GM21717 (cell line): ENCODE results near the gene CRYGN.

Experiments
- ATAC-seq: cut with Tn5 transposase; IDR thresholded peaks from one replicate; pipeline ENCODE4 v1.9.1; 2021; ENCODE audit warnings: mild to moderate bottlenecking, moderate library complexity; ENCODE audit not compliant: unreplicated experiment

Gene CRYGN

DNA sequence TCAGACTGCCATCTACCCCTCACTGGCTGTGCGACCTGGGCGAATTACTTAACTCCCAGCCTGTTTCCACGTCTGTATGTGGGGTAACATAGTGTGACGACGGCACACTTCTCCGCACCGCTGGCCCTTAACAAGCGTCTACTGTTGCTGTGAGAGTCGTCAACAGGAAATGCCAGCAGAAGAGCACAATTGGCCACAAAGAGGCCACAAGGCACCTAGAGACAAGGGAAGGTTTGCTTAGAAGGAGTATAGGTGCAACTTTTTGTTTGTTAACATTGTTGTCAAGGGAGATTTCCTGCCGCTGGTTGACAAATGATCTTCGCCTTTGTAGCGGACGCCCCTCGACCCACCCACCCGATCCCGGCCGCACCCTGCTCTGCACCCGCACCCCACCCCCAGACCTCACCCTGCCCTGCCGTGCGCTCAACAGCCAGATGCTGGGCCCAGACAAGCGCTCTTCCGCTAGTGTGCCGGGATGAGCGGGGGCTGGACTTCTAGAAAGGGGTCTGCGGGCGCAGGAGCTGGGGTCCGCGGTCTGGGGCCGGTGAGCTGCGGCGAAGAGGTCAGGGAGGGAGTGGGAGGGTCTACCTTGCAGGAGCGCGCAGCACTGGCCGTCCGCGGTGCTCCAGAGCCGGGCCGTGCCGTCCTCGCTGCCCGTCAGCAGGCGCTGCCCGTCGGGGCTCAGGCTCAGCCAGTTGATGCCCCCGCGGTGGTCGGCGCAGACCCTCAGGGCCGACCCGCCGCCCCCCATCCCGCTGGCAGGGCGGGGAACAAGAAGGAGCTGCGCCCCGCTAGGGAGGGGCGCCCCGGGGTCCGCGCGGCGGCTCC lies 30.9 kb downstream of the CRYGN start:
- no peak for ATAC-seq

DNA sequence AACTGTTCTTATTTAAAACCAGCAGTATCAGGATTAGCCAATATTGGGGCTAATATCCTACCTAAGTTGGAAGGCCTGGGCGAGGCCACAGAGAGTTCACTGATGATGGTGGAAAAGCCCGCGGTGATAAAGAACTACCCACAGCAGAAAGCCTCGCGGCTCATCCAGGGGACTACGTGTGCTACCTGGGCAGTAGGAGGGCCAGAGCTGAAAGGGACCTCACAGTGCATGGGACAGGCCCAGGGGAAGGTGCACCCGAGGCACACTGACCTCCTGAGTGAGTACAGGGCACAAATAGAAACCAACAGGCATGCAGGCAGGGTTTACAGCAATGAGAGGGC lies 31.5 kb downstream of the CRYGN start:
- no peak for ATAC-seq

DNA sequence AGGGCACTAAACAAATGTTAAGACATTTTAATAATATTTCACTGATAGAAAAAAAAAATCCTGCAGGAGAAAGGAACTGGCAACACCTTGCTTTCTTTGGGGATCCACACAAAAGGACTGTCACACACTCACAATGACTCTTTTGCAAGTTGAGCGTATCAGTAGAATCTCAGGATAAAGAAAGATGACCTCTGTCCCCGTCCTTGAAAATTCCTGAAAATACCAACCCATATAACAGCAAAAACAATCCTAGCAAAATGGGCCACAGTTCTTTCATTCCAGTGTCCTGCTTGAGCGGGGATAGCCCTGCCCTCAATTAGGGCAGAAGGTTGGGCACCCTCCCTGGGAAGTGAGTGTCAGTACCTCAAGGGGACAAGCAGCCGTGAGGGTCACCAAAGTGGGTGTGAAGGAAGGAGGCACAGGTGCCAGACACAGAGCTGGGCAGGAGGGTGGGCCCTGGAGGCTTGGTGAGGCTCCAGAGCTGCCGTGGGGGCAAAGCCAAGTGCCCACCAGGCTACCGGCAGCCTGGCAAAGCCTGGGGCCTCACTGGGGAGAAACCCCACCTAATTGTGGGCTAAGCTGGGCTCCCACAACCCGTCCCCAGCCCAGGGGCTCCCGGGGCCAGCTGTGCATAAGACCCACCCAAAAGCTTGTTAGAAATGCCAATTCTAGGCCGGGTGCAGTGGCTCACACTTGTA lies 32.9 kb downstream of the CRYGN start:
- no peak for ATAC-seq

DNA sequence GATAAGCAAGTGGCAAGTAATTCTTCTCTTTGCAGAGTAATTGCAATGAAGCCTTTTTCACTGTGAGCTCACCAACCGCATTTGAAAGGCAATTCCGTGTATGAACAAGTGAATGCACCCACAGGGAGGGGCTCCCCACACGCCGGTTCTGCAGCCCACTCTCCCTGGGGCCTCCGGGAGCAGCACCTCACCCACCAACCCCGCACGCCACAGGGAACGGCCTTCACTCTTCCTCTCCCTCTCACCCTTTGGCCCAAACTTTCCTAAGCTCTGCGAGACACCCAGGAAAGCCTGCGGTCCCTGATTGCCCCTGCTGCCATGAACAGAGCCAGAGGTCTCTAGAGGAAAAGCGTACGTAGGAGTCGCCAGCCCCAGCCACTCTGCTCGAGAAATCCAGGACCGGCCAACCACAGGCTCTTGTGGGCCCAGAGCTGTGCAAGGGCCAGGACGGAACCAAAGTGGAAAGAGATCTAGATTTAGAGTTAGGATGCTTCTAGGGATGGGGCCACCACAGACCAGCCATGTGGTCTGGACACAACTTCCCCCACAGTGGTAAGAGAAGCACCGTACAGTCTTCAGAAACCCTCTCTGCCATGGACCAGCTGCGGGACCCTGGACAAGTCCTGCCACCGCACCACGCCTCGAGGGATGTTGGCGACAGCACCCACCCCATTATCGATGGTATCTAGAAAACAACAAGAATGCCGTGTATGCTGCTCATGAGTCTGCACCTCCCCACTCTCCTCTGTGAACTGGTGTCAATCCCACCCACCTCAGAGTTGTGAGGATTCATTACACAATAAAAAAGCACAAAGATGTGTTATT lies 33.7 kb downstream of the CRYGN start:
- ATAC-seq, result no peak

DNA sequence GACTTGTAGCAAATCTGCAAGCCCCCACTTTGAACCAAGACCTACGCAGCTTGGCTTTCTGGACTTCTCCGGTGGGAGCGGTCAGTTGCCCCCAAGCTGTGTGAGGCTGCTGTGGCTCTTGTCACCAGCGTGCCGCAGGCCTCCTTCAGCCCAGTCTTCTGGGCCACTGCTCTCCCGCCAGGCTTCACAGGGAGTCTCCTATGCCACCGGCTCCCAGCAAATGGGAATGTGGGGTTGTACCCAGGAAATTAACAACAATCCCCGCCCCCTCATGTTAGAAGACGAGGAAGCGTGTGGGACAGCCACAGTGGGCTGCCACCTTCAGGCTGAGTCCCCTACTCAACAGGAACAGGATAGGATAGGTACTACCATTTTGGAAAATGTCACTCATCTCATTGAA lies 34.4 kb downstream of the CRYGN start:
- ATAC-seq, result no peak

DNA sequence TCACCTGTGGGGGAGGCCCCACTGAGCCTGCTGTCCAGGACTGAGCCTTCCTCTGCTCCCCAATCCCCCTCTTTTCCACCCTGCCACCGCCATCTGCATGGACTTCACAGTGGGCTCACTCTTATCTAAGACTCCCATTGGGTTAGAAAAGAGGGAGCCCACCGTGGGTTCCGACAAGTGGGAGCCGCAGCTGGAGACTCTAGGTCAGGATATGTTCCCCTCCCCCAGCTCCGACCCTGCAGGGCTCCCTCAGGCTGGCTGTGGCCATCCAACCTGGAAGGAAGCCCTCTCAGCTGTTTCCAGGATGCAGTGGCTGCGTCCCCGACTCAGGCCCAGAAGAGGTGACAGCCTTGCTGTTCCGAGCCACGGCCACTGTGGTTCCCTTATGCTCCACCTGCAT lies 34.9 kb downstream of the CRYGN start:
- no peak for ATAC-seq

DNA sequence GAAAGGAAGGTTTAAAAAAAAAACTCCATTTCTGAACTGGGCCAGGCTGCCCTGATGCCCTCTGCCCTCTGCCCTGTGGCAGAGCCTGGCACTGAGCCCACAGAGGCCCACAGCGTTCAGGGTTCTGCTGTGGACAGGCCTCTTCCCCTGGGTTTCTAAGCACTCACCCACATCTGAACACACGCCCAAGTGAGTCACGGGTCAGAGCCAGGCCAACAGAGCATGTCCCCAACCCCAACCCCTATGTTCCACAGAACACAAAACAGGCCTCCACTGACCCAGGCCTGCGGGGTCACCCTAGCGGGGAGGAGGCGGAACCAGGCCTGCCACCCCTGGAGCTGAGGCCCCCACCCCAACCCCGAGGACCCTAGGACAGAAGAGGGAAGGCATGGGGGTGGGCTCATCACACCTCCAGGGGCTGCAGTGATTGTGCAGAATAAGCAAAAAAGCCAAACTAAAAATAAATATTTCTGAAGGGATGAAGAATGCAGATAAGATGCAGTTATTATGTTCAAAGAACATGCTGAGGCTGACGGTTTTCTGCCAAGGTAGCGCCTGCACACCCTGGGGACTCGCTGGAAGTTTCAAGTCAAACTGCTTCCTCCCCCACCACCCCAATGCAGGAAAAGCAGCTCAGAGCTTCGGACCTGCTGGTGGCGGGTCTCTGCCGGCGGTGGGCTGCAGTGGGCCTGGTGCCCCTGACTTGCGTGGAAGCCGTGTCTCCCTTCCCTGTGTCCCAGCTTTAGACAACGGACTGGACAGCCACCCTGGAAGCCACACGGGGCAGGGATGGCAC lies 35.5 kb downstream of the CRYGN start:
- no peak for ATAC-seq

DNA sequence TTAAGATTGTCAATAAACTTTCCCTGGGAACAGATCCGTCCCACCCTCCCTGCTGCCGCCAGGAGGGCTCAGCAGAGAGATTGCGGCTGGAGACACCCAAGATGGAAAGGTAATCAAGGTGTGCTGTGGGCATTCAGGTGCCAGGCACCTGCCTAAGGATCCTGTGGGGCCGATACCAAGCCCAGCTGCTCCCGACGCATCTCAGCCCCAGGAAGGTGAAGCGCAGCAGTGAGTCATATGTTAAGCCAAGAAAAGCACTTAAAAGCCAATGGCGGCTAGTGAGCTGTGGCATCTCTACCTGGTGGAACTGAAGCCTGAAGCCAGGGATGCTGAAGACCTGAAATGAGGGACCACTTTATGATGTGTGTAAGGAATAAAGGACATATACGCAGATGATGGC lies 36.2 kb downstream of the CRYGN start:
- no peak for ATAC-seq

DNA sequence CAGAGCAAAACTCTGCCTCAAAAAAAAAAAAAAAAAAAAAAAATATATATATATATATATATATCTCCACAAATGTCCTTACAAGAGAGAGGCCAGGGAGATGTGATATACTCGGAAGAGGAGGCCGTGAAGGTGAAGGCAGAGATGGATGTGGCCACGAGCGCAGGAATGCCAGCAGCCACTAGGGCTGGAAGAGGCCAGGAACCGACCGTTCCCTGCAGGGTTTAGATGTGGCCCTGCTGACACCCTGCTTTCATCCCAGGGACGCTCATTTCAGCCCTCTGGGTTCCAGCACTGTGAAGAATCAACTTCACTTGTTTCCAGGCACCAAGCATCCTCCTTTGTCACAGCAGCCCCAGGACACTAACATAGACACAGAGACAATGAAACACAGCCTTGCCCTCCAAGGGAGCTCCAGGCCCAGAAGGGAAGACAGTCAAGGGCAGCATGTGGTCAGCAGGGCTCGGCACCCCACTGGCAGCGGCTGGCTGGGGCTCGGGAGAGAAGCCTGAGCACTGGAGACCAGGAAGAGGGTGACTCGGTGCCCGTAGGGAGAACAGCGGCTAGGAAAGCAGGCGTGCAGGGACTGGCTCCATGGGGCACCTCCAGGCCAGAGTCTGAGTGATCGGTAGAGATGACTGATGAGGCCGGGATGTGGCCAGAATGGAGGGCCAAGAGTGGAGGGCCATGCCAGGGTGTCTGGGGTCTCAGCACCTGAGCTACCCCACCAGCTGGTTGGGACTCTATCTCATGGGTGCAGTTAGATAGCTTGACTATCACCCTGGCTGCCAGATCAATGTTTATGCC lies 37.7 kb downstream of the CRYGN start:
- no peak for ATAC-seq

DNA sequence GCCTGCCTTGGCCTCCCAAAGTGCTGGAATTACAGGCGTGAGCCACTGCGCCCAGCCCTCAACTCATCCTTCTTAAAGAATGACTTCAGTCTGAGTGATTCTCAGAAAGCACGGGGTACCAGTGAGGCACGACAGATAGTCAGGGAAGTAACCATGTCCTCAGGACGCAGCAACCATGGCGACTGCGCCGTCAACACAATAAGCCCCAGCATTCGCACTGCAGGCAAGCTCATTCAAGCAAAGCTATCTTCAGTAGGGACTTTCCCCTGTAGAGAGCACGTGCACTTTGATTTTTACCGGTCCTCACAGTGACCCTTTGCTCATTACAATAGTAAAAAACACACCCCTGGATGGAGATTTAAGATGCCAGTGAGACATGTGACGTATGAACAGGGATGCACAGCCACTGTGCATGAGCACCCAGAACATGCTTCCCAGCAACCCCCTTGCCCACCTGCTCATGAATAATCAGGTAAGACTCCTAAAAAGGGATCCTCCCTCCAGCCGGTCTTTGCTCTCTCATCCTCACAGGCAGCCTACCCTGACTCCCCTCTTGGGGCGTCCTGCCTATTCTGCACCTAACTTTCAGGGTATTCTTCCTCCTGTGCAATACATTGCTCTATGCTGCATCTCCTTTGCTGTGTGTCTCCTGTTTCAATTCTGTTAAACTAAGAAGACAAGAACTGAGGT lies 39.2 kb downstream of the CRYGN start:
- peak; percentile 73 for ATAC-seq

DNA sequence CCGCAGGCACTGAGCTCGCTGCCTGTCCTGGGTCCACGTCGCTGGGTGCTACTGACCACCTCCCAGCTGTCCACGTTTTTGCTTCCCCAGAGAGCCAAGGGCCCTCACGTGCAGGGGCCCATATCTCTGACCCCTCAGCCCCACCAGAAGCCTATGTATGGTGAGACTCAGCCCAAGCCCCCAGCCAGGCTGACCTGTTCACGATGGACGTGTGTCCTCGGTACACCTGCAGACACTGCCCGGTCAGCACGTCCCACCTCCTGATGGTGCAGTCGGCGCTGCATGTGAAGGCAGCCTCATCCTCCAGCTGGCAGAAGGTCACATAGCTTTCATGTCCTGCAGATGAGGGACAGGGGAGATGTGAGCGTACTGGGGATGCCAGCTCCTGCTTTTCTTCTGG lies 40.0 kb downstream of the CRYGN start:
- no peak for ATAC-seq

DNA sequence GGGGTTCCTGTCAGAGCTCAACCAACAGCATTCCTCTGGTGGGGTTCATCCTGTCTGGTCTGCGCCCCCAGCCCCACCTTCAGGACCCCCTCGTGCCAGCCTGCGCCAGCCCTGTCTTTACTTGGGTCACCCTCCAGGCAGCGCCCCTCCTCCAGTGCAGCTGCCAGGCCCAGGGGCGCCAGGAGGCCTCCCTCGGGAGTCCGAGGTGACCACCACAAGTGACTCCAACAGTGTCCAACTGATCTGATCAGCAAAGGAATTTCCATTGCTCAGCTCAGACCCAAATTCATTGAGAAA lies 40.7 kb downstream of the CRYGN start:
- no peak for ATAC-seq

DNA sequence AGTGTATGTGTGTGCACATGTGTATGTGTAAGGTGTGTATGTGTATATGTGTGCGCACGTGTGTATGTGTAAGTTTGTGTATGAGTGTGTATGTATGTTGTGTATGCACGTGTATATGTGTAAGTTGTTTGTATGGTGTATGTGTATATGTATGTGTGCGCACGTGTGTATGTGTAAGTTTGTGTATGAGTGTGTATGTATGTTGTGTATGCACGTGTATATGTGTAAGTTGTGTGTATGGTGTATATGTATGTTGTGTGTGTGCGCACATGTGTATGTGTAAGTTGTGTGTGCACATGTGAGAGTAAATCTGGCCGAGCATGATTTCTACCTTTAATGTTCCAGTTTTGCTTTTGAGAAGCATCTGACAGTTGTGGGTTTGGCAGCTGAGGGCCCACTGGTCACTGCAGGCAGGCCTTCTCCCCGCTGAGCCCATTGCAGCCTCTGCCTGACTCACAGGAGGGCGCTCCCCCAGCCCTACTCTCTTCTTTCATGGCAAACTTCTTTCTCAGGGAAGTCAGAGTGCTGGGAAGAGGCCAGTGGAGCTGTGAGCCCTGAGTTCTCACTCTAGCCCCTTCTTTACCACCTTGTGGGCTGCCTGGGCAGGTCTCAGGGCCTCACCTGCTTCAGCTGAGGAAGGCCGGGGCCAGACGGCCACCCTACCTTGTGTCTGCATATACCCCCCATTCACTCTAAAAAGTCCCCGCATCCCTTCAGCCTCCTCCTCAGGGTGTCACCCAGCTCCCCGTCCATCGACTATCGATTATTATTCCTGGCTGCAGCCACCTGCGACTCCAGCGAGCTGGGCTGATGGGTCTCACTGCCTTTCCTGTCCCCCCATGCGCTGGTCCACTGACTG lies 41.3 kb downstream of the CRYGN start:
- ATAC-seq, result no peak

DNA sequence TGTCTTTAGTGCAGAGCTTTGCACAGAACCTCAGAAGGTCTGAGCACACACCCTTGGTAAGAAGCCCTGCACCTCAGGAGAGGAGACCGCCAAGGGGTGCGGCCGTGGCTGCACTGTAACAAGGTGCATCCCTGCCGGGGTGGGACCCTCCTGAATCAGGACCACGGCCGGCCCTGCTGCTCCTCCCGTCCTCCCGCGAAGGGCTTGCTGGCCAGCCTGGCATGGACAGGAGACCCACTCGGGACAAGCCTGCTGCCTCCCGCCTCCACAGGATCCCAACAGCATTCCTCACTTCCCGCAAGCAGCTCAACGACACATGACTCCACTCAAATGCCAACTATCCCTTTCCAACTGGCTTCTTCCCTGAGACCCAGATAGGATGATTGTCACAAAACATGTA lies 42.9 kb downstream of the CRYGN start:
- ATAC-seq, result no peak

DNA sequence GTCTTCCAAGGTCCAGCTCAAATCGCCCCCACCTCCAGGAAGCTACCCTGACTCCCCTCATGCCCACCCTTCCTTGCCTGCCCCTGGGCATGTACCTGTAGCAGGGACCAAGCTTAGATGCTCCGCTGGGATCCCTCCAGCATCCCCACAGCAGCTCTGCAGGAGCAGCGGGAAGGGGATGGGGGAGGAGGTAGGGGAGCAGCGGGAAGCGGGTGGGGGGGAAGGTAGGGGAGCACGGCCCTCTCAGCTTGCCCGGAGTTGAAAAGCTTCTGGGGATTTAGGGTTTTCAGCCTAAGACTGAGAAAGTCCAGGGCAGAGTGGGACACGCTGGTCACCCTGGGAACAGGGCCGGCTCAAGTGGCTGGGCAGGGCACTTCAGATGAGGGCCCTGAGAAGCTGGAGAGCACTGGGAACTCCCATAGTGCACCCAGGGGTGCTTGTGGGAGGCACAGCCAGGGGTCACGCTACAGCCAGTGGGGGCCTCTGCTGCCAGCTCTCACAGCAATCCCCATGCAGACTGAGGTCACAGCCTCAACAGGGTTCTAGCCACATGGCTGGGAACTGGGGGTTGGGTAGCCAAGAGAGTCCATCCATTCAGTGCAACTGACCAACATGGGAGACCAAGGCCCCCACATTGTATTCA lies 43.5 kb downstream of the CRYGN start:
- no peak for ATAC-seq

DNA sequence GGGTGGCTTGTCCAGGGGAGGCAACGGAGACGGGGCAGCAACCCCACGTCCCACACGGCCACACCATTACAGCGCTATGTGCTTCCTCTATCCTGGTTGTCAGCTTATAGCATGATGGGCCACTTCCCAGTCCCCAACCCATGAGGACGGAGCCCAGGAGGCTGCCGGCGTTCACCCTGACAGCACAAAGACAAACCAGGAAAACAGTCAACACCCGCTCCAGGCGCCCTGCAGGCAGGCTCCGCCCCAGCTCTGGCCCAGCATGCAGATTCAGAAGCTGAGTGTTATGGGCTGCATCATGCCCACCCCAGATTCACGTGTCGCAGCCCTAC lies 44.9 kb downstream of the CRYGN start:
- ATAC-seq, result no peak

DNA sequence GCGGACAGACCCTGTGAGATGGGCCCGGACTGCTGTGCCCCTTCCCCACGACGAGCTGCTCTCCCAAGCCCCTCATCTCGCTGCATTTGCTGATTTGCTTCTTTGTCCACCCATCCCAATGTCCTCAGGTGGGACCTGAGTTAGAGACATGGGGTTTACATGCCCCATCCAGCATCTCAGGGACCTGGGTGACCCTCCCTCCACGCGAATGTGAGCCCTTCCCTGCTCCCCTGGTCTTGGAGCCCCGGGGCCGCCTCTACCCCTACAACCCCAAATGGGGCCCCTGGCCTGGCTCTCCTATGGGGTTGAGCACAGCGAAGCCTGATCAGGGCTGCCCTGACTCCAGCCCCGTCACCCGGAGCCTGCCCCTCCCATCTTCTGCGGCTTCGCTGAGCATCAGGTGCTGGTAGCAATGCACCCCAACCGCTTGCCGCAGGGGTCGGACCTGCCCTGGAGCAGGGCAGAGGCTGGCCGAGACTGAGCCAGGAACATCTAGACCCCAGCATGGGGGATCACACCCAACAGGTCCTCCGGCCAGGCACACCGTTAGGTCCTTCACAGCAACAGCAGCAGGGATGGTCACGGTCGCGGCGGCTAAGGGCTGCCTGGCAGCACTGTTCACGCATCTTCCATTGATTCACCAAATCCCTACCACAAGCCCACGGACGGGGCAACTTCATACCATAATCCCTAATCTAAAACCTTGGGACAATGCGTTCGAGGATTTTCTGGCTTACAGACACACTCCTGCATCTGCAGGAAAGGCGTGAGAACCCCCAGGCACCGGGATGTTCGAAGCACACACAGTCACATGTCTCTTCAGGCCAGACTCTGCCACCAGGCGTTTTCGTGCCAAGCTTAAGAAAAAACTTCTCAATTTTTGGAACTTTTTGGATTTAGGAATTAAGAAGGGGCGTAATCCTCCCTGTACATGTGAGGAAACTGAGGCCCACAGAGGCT lies 45.6 kb downstream of the CRYGN start:
- ATAC-seq, result no peak
